Measurements from ENCODE around the gene CEACAM4.

Gene CEACAM4

GRCh38 chr19:41569481-41570150 is 57.3 kb downstream of the CEACAM4 start:
- H3K4me1 ChIP-seq: no peaks in the 10 kb centered on the region
- H3K9me3 ChIP-seq: no peaks in the 10 kb centered on the region
- H3K4me3 ChIP-seq (ENCODE audit: low read depth, low read length): no peak overlapping the region
- H3K36me3 ChIP-seq: no peaks in the 10 kb centered on the region
- H3K27me3 ChIP-seq: peaks cover 53% of the 10 kb centered on the region
- no peak for DNase-seq
- no peak for TF ChIP-seq CTCF (IDR thresholded peaks at IDR 0.05; ENCODE audit: low read depth, low read length)

Data from BE2C (cell line).